NCI-H82 (cell line): Measurements from ENCODE around the gene LOXL1.

ENCODE experiments used
- DNase-seq: peaks from one replicate; lab custom pipeline; 2025; lab: John Stamatoyannopoulos, UW

LOXL1 gene

DNA sequence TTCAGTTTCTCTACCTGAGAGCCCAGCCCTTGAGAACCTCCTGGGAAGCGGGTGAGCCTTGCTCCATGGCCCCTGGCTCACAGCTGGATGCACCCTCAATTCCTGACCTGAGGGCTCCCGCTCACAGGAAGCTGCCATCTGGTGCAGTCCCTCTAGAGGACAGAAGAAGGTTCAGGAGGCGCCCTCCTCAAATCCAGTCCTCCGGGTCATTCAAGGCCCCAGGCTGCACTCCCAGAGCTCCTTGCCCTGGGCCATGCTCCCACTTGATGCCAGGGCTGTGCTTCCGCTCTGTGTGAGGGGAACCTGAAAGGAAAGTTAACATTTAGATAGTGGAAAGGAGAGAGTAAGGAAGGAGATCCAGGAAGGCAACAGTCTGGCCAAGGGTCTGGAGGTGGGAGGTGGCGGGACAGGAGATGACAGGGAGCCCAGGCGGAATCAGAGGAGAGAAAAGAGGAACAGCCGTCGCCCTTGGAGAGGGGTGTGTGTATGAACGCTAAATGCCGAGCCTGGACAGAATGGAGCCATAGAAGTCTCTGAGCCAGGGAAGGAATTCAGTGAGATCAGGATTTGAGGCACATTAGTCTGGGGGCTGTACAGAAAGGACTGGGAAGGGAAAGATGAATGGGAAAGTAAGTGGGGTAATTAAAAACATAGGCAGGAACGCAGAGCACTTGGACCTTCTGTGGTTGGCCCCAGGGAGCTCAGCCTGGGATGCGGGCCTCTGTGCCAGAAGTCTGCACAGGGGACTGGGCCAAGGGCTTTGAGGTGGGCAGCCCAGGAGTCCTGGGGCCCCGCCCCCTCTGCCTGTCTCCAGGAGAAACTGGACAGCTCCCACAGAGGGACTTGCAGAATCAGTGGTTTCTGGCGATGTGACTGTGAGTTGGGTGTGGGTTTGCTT, 26.8 kb upstream of the LOXL1 start:
- DNase-seq: peak; percentile 66

- DNase-seq: no peak
Observed at GRCh38 chr15:73900095-73900712, 26.1 kb upstream of the LOXL1 start.

- no peak for DNase-seq
Observed at GRCh38 chr15:73901126-73901810, 25.0 kb upstream of the LOXL1 start.

DNA sequence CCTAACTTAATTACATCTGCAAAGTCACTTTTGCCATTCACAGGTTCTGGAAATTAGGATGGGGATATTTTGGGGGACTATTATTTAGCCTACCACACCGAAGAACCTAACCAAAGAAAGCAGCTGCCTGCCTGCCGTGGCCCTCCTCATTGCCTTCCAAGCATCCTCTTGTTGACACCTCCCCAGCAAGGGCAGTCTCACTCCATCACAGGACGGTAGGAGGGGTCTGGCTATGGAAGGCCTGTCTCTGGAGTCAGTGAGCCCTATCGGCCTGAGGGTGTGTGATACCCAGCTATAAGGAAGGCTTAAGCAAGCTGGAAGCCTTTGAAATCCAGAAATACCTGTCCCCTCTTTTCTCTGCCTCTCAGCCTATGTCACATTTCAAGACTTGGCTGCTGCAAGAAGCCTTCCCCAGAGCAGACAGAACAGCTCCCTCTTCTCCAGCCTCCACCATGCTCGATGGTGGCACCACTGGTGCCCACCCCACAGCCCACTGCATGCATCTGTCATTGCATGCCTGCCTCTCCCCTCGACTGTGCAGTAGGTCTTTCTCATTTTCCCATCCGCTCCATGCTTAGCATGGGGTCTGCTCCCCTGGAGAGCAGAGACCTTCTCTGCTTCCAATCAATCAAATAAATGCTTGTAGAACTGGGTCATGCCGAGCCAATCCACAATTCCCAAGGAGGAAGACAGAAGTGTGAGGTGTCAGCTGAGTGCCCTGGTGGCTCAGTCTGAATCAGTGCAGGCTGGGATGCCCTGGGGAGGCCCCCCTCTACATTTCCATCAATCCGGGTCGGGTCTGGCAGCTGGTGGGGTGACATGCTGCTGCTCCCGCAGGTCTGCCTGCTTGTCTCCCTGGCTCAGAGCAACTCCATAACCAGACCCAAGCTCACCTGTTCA, 23.9 kb upstream of the LOXL1 start:
- DNase-seq: no peak

- DNase-seq: no peak
Observed at GRCh38 chr15:73904026-73904815, 22.0 kb upstream of the LOXL1 start.

DNA sequence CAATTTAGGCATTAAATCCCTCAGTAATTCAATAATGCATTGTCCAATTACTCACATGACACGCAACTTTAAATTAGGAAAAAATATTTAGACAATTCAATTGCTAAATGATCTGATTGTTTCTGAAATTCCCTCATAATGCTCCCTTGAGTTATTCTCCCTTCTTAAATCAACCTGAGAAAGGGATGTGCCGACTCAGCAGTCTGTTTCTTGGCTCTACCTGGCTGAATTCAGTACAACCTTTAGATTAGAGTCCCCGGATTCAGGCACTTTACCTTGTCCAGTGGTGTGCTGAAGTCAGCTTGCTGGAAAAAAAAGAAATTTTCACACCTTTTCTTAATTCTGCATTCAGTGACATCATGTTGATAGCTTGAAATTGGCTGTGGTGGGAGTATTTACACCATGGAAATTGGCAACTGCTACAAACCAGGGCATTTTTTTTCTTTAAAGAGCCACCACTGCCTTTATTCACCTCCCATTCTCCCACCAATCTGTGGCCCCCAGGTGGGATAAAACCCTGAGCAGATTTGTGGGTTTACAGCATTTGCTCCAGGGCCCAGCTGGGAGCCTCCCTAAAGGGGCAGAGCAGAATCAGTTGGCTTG, 20.9 kb upstream of the LOXL1 start:
- no peak for DNase-seq

- no peak for DNase-seq
Observed at GRCh38 chr15:73906346-73907034, 19.8 kb upstream of the LOXL1 start.

GRCh38 chr15:73907035-73907408, 19.2 kb upstream of the LOXL1 start:
- DNase-seq: no peak

GRCh38 chr15:73908030-73908821, 18.0 kb upstream of the LOXL1 start:
- peak; percentile 89 for DNase-seq

DNA sequence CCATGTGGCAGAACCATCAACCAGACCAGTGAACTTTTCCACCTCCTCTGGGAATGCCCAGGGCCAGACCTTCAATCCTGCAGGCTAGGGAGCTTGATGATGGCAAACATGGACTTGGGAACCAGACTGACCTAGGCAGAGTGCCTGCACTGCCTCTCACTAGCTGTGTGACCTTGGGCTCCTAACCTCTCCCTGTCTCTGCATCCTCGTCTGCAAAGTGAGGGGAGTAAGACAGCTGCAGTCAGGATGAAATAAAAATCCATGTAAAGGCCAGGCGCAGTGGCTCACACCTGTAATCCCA, 17.5 kb upstream of the LOXL1 start:
- DNase-seq: no peak

GRCh38 chr15:73909651-73910050, 16.6 kb upstream of the LOXL1 start:
- DNase-seq: no peak

DNA sequence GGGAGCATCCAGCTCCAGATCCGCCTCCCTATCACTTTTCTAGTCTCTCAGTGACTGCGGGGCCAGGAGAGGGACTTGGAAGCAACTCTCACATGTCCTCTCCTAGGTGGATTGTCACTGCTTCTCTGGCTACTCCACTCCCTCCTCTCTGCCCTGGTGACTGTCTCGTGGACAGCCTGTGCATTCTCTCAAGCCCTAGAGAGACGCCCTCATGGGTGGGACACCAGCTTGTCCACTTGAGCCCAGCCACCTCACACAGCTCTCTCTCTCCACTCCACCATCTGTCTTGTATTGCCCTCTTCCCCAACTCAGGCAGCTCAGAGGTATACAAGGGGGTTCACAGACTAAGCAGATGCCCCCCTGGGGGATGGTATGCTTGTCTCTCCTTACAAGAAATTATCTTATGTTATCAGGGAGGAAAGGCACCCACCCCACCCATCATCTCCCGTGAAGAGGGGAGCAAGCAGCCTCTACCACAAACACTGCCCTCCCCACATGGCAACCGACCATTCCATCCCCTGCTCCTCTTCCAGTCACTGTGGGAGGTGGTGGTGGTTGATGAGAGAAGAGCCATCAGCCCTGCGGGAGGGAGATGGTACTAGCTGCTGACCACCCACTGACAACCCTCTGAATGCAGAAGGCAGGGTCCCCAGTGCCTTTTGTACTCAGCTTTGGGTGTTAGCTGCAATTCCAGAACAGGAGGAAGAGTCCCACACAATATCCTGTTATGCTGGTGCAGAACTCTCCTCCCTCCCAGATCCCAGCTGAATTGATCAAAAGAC, 15.5 kb upstream of the LOXL1 start:
- no peak for DNase-seq

GRCh38 chr15:73912030-73912596, 14.1 kb upstream of the LOXL1 start:
- DNase-seq: no peak

GRCh38 chr15:73914145-73914544, 12.1 kb upstream of the LOXL1 start:
- DNase-seq: no peak

- no peak for DNase-seq
Observed at GRCh38 chr15:73915082-73915481, 11.2 kb upstream of the LOXL1 start.

GRCh38 chr15:73918784-73919183, 7.5 kb upstream of the LOXL1 start:
- no peak for DNase-seq

DNA sequence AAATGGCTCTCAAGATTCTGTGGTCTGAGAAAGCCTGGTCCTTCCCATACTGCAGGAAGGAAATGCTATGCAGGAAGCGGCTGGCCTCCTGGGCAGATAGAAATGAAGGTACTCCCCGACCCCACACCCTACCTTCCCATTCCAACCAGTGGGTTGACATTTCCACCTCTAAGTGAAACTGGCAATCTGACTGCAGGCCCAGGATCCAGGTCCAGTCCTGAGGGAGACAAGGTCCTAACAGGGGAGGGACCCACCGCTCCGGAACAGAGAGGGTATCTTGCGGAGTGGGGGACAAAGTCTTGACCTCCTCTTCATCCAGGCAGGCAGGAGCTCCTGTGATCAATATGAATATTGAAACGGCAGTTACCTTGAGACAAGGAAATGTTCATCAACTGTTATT, 6.6 kb upstream of the LOXL1 start:
- DNase-seq: no peak

- no peak for DNase-seq
Observed at GRCh38 chr15:73921254-73921925, 4.9 kb upstream of the LOXL1 start.
